Vagina (tissue), 2 donors: Measurements from ENCODE around the gene NAALAD2. TPM values are rescaled to one million over a fixed set of nuclear protein-coding genes. Genes with fewer than 3 reads are reported as not detected.
"Not testable (repeated sequence)": the region's sequence is repeated elsewhere in the genome, so short reads cannot be mapped to it uniquely, and the experiment has no call there.

Experiments
- DNase-seq, 2 donors: peaks; one replicate each; pipeline ENCODE4 v3.0.0-alpha.2; 2017; ENCODE audit errors: extremely low spot score in 2 of 2
- H3K27ac ChIP-seq: fragments of 200-600 bp; sonication (generic); one replicate; pipeline ENCODE4 v1.5.1; 2019
- H3K27me3 ChIP-seq: fragments of 200-600 bp; sonication (generic); one replicate; pipeline ENCODE4 v1.5.1; 2019
- H3K36me3 ChIP-seq, 2 donors: fragments of 200-600 bp; sonication (generic); one replicate each; pipeline ENCODE4 v1.5.1; 2017 to 2019
- H3K4me1 ChIP-seq: fragments of 200-600 bp; sonication (generic); one replicate; pipeline ENCODE4 v1.5.1; 2019
- H3K4me3 ChIP-seq, 2 donors: fragments of 200-600 bp; sonication (generic); 1 replicate in 1 of 2; 2 replicates in 1 of 2; pipeline ENCODE4 v1.5.1; 2016 to 2019
- H3K9me3 ChIP-seq: fragments of 200-600 bp; sonication (generic); one replicate; pipeline ENCODE4 v1.5.1; 2019
- CTCF ChIP-seq, 3 experiments: fragments of 450-650 bp in 2 of 3; fragments of 200-600 bp in 1 of 3; sonication (generic) in 1 of 3; IDR thresholded peaks; one replicate each; pipeline ENCODE4 v1.5.1; 2017 to 2019; ENCODE audit warnings: antibody characterized with exemption in 3 of 3, mild to moderate bottlenecking in 2 of 3, moderate library complexity in 2 of 3
- POLR2A ChIP-seq, 2 donors: fragments of 450-650 bp; IDR thresholded peaks; one replicate each; pipeline ENCODE4 v1.6.1; 2017; ENCODE audit warnings: antibody characterized with exemption in 2 of 2, mild to moderate bottlenecking in 2 of 2, moderate library complexity in 2 of 2
- POLR2AphosphoS5 ChIP-seq, 2 donors: sonication (generic); formaldehyde crosslinking; IDR thresholded peaks; one replicate each; pipeline ENCODE4 v1.9.0; 2017; ENCODE audit warnings: antibody characterized with exemption in 2 of 2, mild to moderate bottlenecking in 2 of 2, low read depth in 1 of 2; ENCODE audit not compliant: insufficient read depth in 1 of 2
- intact Hi-C: fragments of 100-400 bp; cut with DNase I; formaldehyde crosslinking; loops from one replicate; pipeline ENCODE4 v1.15.1; 2023
- total RNA-seq: library from RNA; depleted of rRNA; stranded (reverse); fragments of >200 nt; gene quantifications from one replicate; pipeline ENCODE4 v1.2.3, GENCODE V29; 2016

Gene NAALAD2
- total RNA-seq, result 0.98 TPM

- Histone ChIP-seq H3K36me3 (no peaks in the 10 kb centered on the region), H3K27me3 (no peaks in the 10 kb centered on the region), H3K27ac (peak within 1 kb of the TSS; percentile 51), H3K9me3 (no peaks in the 10 kb centered on the region), H3K4me1 (no peaks in the 10 kb centered on the region), H3K4me3 (peak within 1 kb of the TSS; percentile 54 to 55)
- intact Hi-C loops, result no loop called here
- DNase-seq, result no peak
- TF ChIP-seq CTCF (IDR thresholded peaks at IDR 0.05) (no peak), POLR2AphosphoS5 (IDR thresholded peaks at IDR 0.05; ENCODE audit: insufficient read depth in 1 of 2, low read depth in 1 of 2) (peak in 1 of 2 donors; percentile 34)
Observed at GRCh38 chr11:90134478-90135003, at the start of gene NAALAD2. Gene NAALAD2, plus strand, starts transcription at chr11:90134663. Its CDS starts 96 bp downstream, at chr11:90134759.

DNA sequence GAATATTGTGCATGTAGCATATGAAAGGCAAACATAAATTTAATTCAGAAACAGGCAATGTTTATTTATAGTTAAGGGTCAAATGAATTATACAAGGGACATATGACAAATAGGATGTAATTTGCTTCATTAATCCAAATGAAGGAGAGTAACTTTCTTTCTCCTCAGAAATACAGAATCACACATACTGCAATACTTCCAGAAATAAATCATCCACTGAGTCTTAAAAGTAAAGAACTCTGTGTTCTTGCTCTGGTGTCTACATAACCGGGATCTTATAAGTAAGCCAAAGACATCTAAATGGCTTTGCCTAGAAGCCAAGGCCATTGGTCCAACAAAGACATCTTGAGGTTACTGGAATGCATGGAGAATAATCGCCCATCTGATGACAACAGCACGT lies 48.8 kb upstream of the NAALAD2 start, which contains the start of gene UBTFL1:
TSS of gene UBTFL1 (plus strand) at position 301 of the 400 bp plus-strand sequence. CDS start at position 301, 0 bp downstream.
- intact Hi-C loops, H3K4me3 ChIP-seq, H3K9me3 ChIP-seq, DNase-seq, H3K4me1 ChIP-seq, H3K27me3 ChIP-seq, H3K27ac ChIP-seq, H3K36me3 ChIP-seq: not testable (repeated sequence)

GRCh38 chr11:90088731-90089130 lies 45.7 kb upstream of the NAALAD2 start:
- H3K4me1 ChIP-seq, H3K27ac ChIP-seq, H3K4me3 ChIP-seq, H3K9me3 ChIP-seq, intact Hi-C loops, H3K36me3 ChIP-seq, DNase-seq, H3K27me3 ChIP-seq: not testable (repeated sequence)

- H3K4me1 ChIP-seq, intact Hi-C loops, H3K9me3 ChIP-seq, DNase-seq, H3K36me3 ChIP-seq, H3K4me3 ChIP-seq, H3K27me3 ChIP-seq, H3K27ac ChIP-seq: not testable (repeated sequence)
Observed at GRCh38 chr11:90095230-90095924, 39.1 kb upstream of the NAALAD2 start.

GRCh38 chr11:90098261-90098660 lies 36.2 kb upstream of the NAALAD2 start:
- intact Hi-C loops, H3K27me3 ChIP-seq, H3K4me3 ChIP-seq, H3K36me3 ChIP-seq, H3K4me1 ChIP-seq, DNase-seq, H3K9me3 ChIP-seq, H3K27ac ChIP-seq: not testable (repeated sequence)

DNA sequence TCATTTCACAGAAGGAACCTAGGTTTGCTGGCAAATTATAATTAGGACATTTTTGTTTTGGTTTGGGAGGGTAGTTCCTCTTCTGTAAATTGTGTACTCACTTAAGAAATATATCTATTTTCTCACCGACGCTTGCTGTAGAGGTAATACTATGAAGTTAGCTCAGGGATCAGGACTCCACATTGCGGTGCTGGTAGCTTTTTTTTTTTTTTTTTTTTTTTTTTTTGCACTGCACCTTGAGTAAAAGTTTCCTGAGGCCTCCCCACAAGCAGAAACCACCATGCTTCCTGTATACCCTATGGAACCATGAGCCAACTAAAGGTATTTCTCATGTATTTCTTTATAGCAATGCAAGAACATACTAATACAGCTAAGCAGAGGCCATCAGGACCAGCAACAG lies 34.0 kb upstream of the NAALAD2 start:
- Histone ChIP-seq H3K9me3 (no peaks in the 10 kb centered on the region), H3K36me3 (no peaks in the 10 kb centered on the region), H3K4me1 (no peaks in the 10 kb centered on the region), H3K27ac (no peak overlapping the region), H3K27me3 (no peaks in the 10 kb centered on the region), H3K4me3 (no peak overlapping the region)
- TF ChIP-seq POLR2A (IDR thresholded peaks at IDR 0.05), result no peak
- no peak for TF ChIP-seq CTCF (IDR thresholded peaks at IDR 0.05)
- no peak for TF ChIP-seq POLR2AphosphoS5 (IDR thresholded peaks at IDR 0.05; ENCODE audit: insufficient read depth in 1 of 2, low read depth in 1 of 2)
- no peak for DNase-seq
- intact Hi-C loops, result no loop called here

- Histone ChIP-seq H3K36me3 (no peaks in the 10 kb centered on the region), H3K4me1 (no peaks in the 10 kb centered on the region), H3K27me3 (no peaks in the 10 kb centered on the region), H3K27ac (no peak overlapping the region), H3K4me3 (no peak overlapping the region), H3K9me3 (no peaks in the 10 kb centered on the region)
- no peak for TF ChIP-seq POLR2A (IDR thresholded peaks at IDR 0.05)
- no peak for TF ChIP-seq POLR2AphosphoS5 (IDR thresholded peaks at IDR 0.05; ENCODE audit: insufficient read depth in 1 of 2, low read depth in 1 of 2)
- no peak for TF ChIP-seq CTCF (IDR thresholded peaks at IDR 0.05)
- no peak for DNase-seq
- intact Hi-C loops, result no loop called here
Observed at GRCh38 chr11:90113541-90113940, 20.9 kb upstream of the NAALAD2 start.
